Body of pancreas (tissue), 4 donors: ENCODE measurements around the gene LRRK1.

Experiments
- POLR2A ChIP-seq, 3 donors: fragments of 450-650 bp; IDR thresholded peaks; one replicate each; pipeline ENCODE4 v1.6.1; 2016; ENCODE audit warnings: antibody characterized with exemption in 3 of 3, mild to moderate bottlenecking in 2 of 3
- TF ChIP-seq, protein P1 (sequence below), 7 experiments: fragments of 450-650 bp in 4 of 7; fragments of 200-600 bp in 3 of 7; sonication (generic) in 3 of 7; IDR thresholded peaks; one replicate each; pipeline ENCODE4 v1.5.1; 2016 to 2019; ENCODE audit warnings: antibody characterized with exemption in 7 of 7

DNA sequence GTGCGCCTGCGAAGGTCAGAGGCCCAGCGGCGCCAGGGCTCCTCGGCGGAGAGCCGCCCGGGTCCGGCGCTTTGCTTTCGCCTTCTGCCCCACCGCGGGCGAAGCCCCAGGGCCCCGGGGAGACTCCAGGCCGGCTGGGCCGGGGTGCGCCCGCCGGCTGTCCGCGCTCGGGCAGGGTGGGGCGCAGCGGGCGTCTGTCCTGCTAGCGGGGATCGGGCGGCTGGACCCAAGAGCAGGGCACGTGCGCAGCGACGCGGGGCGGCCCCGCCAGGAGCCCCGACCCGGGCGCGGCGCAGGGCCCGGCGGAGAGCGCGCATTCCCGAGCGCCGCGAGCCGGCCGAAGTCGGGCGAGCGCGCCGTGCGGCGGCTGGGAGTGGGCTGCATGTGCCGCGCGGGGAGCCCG, 40.1 kb upstream of the LRRK1 start:
- no peak for TF ChIP-seq POLR2A (IDR thresholded peaks at IDR 0.05)
- TF ChIP-seq, protein P1, sequence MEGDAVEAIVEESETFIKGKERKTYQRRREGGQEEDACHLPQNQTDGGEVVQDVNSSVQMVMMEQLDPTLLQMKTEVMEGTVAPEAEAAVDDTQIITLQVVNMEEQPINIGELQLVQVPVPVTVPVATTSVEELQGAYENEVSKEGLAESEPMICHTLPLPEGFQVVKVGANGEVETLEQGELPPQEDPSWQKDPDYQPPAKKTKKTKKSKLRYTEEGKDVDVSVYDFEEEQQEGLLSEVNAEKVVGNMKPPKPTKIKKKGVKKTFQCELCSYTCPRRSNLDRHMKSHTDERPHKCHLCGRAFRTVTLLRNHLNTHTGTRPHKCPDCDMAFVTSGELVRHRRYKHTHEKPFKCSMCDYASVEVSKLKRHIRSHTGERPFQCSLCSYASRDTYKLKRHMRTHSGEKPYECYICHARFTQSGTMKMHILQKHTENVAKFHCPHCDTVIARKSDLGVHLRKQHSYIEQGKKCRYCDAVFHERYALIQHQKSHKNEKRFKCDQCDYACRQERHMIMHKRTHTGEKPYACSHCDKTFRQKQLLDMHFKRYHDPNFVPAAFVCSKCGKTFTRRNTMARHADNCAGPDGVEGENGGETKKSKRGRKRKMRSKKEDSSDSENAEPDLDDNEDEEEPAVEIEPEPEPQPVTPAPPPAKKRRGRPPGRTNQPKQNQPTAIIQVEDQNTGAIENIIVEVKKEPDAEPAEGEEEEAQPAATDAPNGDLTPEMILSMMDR (IDR thresholded peaks at IDR 0.05): no peak
